ENCODE results near the gene REPS1. TPM values are rescaled to one million over a fixed set of nuclear protein-coding genes. Genes with fewer than 3 reads are reported as not detected.

Gene REPS1
- polyA plus RNA-seq, 3 donors, result 60.4 to 71.0 (median 68.5) TPM

DNA sequence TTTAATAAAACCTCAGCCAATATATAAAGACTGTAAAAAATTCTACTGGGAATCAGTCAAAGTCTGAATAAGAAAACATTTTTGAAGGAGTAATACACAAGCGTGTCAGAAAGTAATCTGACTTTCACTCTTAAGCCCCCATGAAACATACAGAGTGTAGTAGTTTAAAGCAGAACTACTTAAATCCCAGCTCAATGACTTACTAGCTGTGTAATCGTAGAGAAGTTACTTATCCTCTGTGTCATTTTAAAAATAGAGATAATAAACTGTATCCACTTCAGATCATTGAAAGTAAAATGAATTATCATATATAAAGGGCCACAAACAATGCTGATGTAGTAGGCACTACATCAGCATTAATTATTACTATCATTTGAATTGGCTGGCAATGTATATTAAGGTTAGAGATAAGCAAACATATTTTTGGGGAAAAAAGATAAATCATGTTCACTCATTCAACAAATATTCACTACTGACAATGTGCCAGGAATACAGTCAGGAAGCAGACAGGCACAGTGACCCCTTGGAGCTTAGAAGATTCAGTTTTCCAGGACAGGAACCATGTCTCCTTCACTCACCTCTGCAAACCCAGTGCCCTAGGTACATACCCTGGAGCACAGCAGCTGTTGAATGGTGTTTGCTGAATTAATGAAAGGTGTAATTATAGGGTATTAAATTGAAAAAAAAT lies 14.4 kb downstream of the REPS1 start:
- no peak for DNase-seq

- no peak for DNase-seq
Measured at GRCh38 chr6:138972226-138972665, 15.8 kb downstream of the REPS1 start.

- DNase-seq, result no peak
Measured at GRCh38 chr6:138971601-138972000, 16.5 kb downstream of the REPS1 start.

DNA sequence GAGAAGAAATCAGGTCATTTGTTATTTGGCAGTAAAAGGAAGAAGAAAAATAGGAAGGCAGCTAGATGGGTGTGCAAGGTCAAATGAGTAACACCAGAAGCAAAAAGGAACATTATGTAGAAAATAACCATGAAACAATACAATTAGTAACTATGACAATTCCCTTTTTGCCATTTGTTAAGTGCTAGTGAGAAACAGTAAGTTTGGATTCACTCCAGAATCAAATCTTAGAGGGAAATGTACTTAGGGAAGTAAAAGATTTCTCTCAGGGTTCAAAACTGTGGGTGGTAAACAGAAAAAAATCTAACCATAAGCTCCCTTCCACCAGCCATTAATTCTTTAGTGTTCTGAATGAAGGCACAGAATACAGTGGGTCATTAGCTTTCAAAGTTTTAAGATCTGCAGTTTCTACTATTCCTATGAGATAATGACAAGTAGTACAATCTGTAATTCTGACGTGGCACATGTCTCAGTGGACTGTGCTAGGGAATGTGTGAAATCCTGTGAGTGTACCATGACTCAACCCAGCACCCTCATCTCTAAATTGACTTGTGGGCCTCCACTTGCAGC lies 17.1 kb downstream of the REPS1 start:
- DNase-seq, result no peak

- DNase-seq, result no peak
Measured at GRCh38 chr6:138970159-138970558, 17.9 kb downstream of the REPS1 start.

GRCh38 chr6:138966870-138967269 lies 21.2 kb downstream of the REPS1 start:
- DNase-seq, result no peak

- no peak for DNase-seq
Measured at GRCh38 chr6:138965971-138966370, 22.1 kb downstream of the REPS1 start.

- no peak for DNase-seq
Measured at GRCh38 chr6:138965291-138965874, 22.7 kb downstream of the REPS1 start.

DNA sequence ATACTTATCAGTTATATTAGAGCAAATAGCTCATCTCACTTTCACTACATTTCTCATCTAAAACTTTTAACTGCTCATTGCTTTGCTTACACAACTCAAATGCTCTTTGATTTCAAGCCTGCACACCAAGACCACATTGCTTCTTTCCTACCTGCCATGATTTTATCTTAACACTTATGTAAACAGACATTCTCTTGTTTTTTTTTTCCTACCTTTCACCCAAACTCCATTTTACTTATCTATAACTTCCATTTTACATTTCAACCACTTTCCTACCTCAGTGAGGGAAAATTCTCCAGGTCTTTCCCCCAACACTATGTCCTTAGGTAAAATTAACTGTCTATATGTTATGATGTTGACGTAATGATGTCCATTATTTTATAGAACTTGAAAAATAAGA lies 24.0 kb downstream of the REPS1 start:
- DNase-seq, result no peak

- no peak for DNase-seq
Measured at GRCh38 chr6:138963531-138963930, 24.5 kb downstream of the REPS1 start.

- DNase-seq, result no peak
Measured at GRCh38 chr6:138963119-138963518, 24.9 kb downstream of the REPS1 start.

- DNase-seq, result no peak
Measured at GRCh38 chr6:138959521-138959920, 28.5 kb downstream of the REPS1 start.

DNA sequence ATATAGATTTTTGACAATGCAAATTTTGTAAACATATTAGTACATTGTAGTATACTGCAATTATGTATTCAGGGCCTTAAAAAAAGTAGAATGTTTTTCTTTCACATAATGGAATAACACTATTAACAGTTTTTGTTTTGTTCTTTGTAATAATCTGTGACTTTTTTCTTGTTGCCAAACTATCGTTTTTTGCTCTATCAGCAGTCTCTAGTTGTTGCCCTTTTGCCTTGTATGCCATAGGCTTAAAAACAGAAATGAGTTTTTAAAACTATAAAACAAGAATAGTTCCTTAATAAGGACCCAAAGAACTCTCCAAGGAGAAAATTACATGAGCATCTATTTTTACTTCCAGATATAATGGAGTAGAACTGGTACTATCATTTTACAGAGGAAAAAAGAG lies 29.5 kb downstream of the REPS1 start:
- no peak for DNase-seq

DNA sequence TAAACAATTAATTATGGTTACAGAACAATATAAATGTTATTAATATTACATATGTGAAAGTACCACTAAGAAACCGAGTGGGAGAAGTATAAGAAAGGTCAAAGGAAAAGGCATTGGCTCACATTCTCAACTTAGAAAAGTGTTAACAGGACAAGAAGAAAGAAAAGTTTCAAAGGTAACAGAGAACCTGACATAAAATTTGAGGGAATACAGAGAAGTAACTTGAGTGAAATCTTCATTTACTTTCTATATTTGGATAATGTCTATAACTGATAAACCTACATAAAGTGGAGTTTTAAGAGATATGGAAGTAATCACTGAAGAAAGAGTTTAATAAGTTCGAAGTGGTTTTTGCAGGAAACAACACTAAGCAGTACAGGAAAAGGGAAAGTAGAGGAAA lies 30.1 kb downstream of the REPS1 start:
- DNase-seq, result no peak

DNA sequence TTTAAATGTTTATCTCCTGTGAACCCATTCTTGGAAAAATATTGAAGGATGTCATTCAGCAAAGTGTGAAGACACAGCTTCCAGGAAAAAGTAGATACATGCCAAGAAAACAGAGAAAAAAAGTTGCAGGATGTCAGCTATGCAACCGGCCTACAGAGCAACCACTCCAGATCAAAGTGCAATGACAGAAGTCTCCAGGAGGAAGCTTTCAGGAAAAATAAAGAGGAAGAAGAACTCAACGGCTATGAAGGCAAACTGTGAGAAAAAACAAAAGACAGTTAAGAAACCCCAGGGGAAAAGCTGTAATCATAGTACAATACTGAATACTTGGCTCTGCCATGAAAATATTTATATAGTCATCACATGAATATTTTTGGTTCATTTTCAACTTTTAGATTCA lies 30.6 kb downstream of the REPS1 start:
- DNase-seq, result no peak

DNA sequence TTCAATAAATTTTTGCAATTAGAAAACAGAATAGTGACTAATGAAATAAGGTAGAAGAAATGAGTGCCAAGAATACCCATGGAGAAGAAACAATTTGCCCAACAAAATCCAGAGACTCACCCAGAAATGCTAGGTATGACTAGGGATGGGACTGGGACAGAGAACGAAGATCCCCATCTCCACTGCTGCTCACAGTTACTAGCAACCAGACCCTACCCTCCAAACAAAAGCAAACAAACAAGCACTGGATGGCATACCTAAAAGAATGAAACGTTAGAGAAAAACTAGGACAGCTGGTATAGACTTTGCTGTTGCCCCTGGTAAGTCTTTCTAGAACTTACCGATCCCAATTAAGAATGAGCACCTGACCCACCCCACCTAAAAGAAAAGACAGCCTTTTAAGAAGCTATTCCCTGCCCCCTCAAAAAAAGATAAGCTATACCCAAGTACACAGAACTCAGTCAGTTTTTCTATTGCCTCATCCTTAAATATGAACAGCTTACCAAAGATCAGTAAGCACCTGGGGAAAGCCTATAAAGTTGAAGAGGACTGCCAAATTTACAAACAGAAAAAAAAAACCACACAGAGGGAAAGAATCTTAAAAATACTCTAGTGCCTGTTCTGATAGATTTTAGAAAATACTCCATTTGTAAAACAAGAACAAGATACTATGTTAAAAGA lies 31.7 kb downstream of the REPS1 start:
- no peak for DNase-seq

GRCh38 chr6:138955262-138955661 lies 32.8 kb downstream of the REPS1 start:
- DNase-seq, result no peak

DNA sequence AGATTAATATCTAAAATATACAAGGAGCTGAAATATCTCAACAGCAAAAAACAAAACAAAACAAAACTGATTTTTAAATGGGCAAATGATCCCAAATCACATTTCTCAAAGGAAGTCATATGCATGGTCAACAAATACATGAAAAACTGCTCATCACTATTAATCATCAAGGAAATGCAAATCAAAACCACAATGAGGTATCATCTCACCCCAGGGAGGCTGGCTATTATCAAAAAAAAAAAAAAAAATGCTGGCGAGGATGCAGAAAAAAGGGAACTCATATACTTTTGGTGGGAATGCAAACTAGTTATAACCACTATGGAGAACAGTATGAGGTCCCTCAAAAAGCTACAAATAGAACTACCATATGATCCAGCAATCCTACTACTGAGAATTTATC lies 34.6 kb downstream of the REPS1 start:
- no peak for DNase-seq

- DNase-seq, result no peak
Measured at GRCh38 chr6:138948546-138949179, 39.4 kb downstream of the REPS1 start.

DNA sequence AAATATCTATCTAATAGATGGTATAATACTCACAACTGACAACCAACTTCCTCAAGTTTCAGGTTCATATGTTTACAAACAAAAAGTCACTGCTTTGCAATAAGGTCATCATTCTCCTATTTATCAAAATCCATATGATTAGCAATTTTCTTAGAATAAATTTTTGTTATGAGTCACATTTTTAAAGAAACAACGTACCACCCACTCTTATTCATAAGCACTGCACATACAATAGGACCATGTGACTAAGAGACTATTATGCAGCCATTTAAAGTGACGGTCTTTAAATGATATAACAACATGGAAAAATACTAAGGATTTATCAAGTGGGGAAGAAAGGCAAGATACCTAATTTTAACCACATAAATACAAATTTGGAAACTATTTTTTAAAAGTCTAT lies 40.0 kb downstream of the REPS1 start:
- no peak for DNase-seq

DNA sequence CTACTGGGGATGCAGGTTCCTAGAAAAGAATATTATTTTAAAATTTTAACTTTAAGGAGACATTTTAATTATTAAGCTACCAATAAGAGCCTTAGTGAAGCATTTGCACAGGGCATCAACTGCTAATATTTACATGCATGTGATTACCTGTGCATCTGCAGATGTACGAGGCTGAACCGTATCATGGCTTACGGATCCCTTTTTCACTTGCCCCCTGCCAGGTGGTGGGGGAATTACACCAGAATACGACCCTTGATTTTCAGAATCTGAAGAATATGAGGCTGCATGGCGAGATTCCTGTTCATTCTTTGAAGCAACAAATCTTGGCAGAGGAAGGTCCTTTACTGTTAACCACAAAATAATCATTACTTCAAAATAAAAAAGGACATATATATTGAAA lies 42.7 kb downstream of the REPS1 start:
- no peak for DNase-seq

DNA sequence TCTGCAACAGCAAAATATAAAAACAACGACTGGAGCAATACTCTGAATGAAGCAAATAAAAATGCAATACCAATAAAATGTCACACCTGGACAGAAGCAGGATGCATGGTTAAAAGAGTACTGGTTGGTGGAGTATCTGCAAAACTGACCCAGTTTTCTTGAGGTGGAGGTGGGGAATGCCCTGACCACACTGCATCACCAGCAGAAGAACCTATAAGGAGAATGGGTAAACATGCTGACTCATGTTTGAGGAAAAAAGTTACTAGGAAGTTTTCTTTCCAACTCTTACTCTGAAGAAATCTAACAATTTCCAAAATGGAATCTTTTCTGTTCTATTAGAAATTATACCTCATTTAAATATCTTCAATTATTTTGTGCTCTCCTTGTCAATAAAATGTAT lies 43.6 kb downstream of the REPS1 start:
- DNase-seq, result no peak
